K562 (cell line): Measurements from ENCODE around the gene SLC7A4. TPM values are rescaled to one million over a fixed set of nuclear protein-coding genes. Genes with fewer than 3 reads are reported as not detected.
A peak's percentile ranks its signal among the peaks of the same experiment; 100 is the strongest.

Experiments
- CHD7 ChIP-seq: fragments of 200-600 bp; sonication (generic); IDR thresholded peaks from one replicate; pipeline ENCODE4 v1.6.1; 2012; ENCODE audit warnings: mild to moderate bottlenecking, low read depth, low read length, inconsistent platforms
- CREB5 ChIP-seq: fragments of 250-450 bp; sonication (Bioruptor Pico); IDR thresholded peaks from 2 replicates; pipeline ENCODE4 v1.5.0; 2020; ENCODE audit warnings: mild to moderate bottlenecking
- FOXJ3 ChIP-seq: sonication (generic); formaldehyde crosslinking; IDR thresholded peaks from 2 replicates; pipeline ENCODE4 v1.4.0; 2020; ENCODE audit warnings: mild to moderate bottlenecking, missing genetic modification reagents
- HDAC2 ChIP-seq: fragments of 450-650 bp; IDR thresholded peaks from 2 replicates; pipeline ENCODE4 v1.6.1; 2016; ENCODE audit warnings: mild to moderate bottlenecking
- HEY1 ChIP-seq: fragments of 250-450 bp; sonication (Bioruptor Pico); IDR thresholded peaks from 2 replicates; pipeline ENCODE4 v1.5.0; 2020; ENCODE audit warnings: mild to moderate bottlenecking, moderate library complexity, borderline replicate concordance
- JUND ChIP-seq, 2 experiments: IDR thresholded peaks; 2 replicates in 1 of 2; 3 replicates in 1 of 2; pipeline ENCODE4 v1.6.1; 2011; ENCODE audit warnings: borderline replicate concordance in 2 of 2, low read depth in 2 of 2, low read length in 2 of 2, improper control_type of control experiment in 1 of 2, missing biosample characterization in 1 of 2, missing genetic modification characterization in 1 of 2, missing genetic modification reagents in 1 of 2
- KLF13 ChIP-seq: fragments of 450-650 bp; IDR thresholded peaks from 2 replicates; pipeline ENCODE4 v1.6.1; 2016; ENCODE audit warnings: missing genetic modification characterization, low read depth, mild to moderate bottlenecking, missing compliant biosample characterization, moderate library complexity, borderline replicate concordance
- TCF15 ChIP-seq: fragments of 250-450 bp; sonication (Bioruptor Pico); IDR thresholded peaks from 2 replicates; pipeline ENCODE4 v1.8.0; 2022; ENCODE audit warnings: moderate library complexity, mild to moderate bottlenecking, inconsistent platforms
- ZEB2 ChIP-seq: fragments of 450-650 bp; IDR thresholded peaks from 2 replicates; pipeline ENCODE4 v1.6.1; 2016
- polyA plus RNA-seq, 8 experiments: library from polyadenylated mRNA; depleted of rRNA in 4 of 8; stranded (reverse) in 5 of 8; unstranded in 3 of 8; fragments of >200 nt; fragmentation: Nextera tagmentation in 2 of 8; fragmentation: Illumina TruSeq in 1 of 8; extraction: Ambion mirVana in 2 of 8; extraction: Trizol in 1 of 8; gene quantifications; 2 replicates each; pipeline versions ENCODE4 v1.2.1 to v1.2.3, GENCODE V29; 2011 to 2014; ENCODE audit warnings: inconsistent platforms in 1 of 8, missing spikeins in 1 of 8
- total RNA-seq, 7 experiments: library from RNA; depleted of rRNA in 6 of 7; stranded (reverse); fragments of >200 nt in 6 of 7; fragmentation: Illumina TruSeq in 2 of 7; extraction: Trizol in 2 of 7; gene quantifications; 2 replicates each; pipeline versions ENCODE4 v1.2.1 to v1.2.3, GENCODE V29; 2011 to 2021; ENCODE audit warnings: low replicate concordance in 1 of 7
- TF ChIP-seq, protein P1 (sequence below), 2 experiments: fragments of 150-350 bp in 1 of 2; IDR thresholded peaks; 2 replicates each; pipeline ENCODE4 v1.6.1; 2012 to 2016; ENCODE audit warnings: low read depth in 2 of 2, low read length in 2 of 2, mild to moderate bottlenecking in 1 of 2, moderate library complexity in 1 of 2

SLC7A4 gene
- total and polyA plus RNA-seq, 9 of the 15 experiments (the other 6 are each of a cell fraction or from before 2014, with no cell fraction given): not detected

DNA sequence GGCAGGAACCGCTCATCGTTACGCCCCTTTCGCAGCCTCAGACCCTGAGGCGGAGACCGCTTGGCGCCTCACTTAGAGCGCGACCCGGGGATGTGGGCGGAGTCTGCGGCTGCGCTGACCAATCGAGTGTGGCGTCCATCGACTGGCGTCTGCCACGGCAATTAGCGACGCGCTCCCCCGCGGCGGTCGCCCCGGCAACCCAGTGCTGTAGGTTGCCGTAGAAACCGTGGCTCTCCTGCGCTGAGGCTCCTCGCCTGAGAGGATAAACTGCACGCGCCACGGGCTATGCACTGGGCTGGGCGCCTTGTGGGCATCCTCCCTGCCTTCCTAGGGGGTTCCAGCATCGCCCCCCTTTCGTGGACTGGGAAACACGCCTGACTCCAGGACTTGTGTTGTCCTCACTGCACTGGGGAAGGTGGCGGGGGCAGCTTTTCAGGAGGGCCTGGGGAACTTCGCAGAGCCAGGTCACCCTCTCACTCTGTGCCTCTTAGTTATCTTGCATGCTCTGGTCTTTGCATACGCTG lies 18.1 kb downstream of the SLC7A4 start (continued):
- no peak for TF ChIP-seq CHD7
- peak; percentile 88; the same call in 1 of the 2 replicates for TF ChIP-seq CREB5
- peak; percentile 74 for TF ChIP-seq JUND (IDR thresholded peaks at IDR 0.05; ENCODE audit: borderline replicate concordance, low read depth, low read length)
- TF ChIP-seq JUND (tag; IDR thresholded peaks at IDR 0.05; ENCODE audit: borderline replicate concordance, low read depth, low read length): no peak; the same call in 1 of the 3 replicates
- TF ChIP-seq FOXJ3 (CRISPR knock-in tag): no peak
- TF ChIP-seq, protein P1, sequence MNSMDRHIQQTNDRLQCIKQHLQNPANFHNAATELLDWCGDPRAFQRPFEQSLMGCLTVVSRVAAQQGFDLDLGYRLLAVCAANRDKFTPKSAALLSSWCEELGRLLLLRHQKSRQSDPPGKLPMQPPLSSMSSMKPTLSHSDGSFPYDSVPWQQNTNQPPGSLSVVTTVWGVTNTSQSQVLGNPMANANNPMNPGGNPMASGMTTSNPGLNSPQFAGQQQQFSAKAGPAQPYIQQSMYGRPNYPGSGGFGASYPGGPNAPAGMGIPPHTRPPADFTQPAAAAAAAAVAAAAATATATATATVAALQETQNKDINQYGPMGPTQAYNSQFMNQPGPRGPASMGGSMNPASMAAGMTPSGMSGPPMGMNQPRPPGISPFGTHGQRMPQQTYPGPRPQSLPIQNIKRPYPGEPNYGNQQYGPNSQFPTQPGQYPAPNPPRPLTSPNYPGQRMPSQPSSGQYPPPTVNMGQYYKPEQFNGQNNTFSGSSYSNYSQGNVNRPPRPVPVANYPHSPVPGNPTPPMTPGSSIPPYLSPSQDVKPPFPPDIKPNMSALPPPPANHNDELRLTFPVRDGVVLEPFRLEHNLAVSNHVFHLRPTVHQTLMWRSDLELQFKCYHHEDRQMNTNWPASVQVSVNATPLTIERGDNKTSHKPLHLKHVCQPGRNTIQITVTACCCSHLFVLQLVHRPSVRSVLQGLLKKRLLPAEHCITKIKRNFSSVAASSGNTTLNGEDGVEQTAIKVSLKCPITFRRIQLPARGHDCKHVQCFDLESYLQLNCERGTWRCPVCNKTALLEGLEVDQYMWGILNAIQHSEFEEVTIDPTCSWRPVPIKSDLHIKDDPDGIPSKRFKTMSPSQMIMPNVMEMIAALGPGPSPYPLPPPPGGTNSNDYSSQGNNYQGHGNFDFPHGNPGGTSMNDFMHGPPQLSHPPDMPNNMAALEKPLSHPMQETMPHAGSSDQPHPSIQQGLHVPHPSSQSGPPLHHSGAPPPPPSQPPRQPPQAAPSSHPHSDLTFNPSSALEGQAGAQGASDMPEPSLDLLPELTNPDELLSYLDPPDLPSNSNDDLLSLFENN (IDR thresholded peaks at IDR 0.05; ENCODE audit: low read depth in 2 of 2, low read length in 2 of 2): 0 out of 4 replicates have a peak, but pooled peaks of 1 of the 2 experiments have one; percentile 5
- no peak for TF ChIP-seq HDAC2
- TF ChIP-seq HEY1 (CRISPR knock-in tag): no peak
- TF ChIP-seq KLF13 (tag): peak; percentile 95
- 0 out of 2 replicates have a peak, but pooled peaks have one; percentile 77 for TF ChIP-seq TCF15 (CRISPR knock-in tag)
- TF ChIP-seq ZEB2: no peak
